ENCODE results near the gene PRDM2. TPM values are rescaled to one million over a fixed set of nuclear protein-coding genes. Genes with fewer than 3 reads are reported as not detected.

The PRDM2 gene
- total and polyA plus RNA-seq, 11 donors = 16.1 to 52.7 (median 36.3) TPM

- Histone ChIP-seq H3K9me3 (no peaks in the 10 kb centered on the region), H3K27me3 (no peaks in the 10 kb centered on the region), H3K27ac (peak overlapping the region in 10 of 12 donors; percentile 10 to 77 (median 50)), H3K36me3 (peaks cover 0 to 52% (median 21%) of the 10 kb centered on the region in 9 donors), H3K4me1 (peaks cover 0 to 29% (median 6%) of the 10 kb centered on the region in 12 donors), H3K4me3 (no peak overlapping the region)
- DNase-seq (no peak), ATAC-seq (peak in 3 of 4 donors; percentile 8 to 25 (median 9))
- TF ChIP-seq CTCF (IDR thresholded peaks at IDR 0.05) (no peak), POLR2A (IDR thresholded peaks at IDR 0.05) (no peak)
- intact Hi-C loops (cut with DNase I) = loop anchor here in 3 of 10 donors (2.0 to 5.0 kb wide), 3 partner anchors 41 to 46 kb away; no protein-coding TSS in a partner anchor
- WGBS, 4 donors = 88 to 98% (median 95%) methylated on average over 14 of the region's 14 CpGs
Observed at GRCh38 chr1:13793088-13793730, 93.2 kb downstream of the PRDM2 start.

GRCh38 chr1:13794231-13795187 lies 94.5 kb downstream of the PRDM2 start:
- H3K9me3 ChIP-seq = no peaks in the 10 kb centered on the region
- TF ChIP-seq CTCF (IDR thresholded peaks at IDR 0.05) (no peak), POLR2A (IDR thresholded peaks at IDR 0.05) (no peak)
- H3K4me1 ChIP-seq = peaks cover 0 to 29% (median 6%) of the 10 kb centered on the region in 12 donors
- H3K27me3 ChIP-seq = no peaks in the 10 kb centered on the region
- H3K36me3 ChIP-seq = peaks cover 0 to 42% (median 13%) of the 10 kb centered on the region in 9 donors
- DNase-seq (no peak), ATAC-seq (no peak)
- H3K4me3 ChIP-seq = no peak overlapping the region
- intact Hi-C loops (cut with DNase I) = loop anchor here in 2 of 10 donors (5.0 kb wide), 2 partner anchors 42 to 47 kb away; no protein-coding TSS in a partner anchor
- 84 to 88% (median 86%) methylated on average over 8 of the region's 8 CpGs for WGBS, 4 donors
- peak overlapping the region in 1 of 12 donors; percentile 10 for H3K27ac ChIP-seq

GRCh38 chr1:13797397-13797796 lies 97.4 kb downstream of the PRDM2 start:
- no peaks in the 10 kb centered on the region for H3K9me3 ChIP-seq
- 68 to 90% (median 70%) methylated on average over 6 of the region's 6 CpGs for WGBS, 4 donors
- ATAC-seq = no peak
- DNase-seq = no peak
- no peaks in the 10 kb centered on the region for H3K27me3 ChIP-seq
- H3K4me3 ChIP-seq = no peak overlapping the region
- no peak overlapping the region for H3K27ac ChIP-seq
- H3K36me3 ChIP-seq = peaks cover 0 to 26% (median 13%) of the 10 kb centered on the region in 9 donors
- intact Hi-C loops (cut with DNase I) = loop anchor here in 1 of 10 donors (2.0 kb wide), 1 partner anchor 21 kb away; no protein-coding TSS in a partner anchor
- no peak for TF ChIP-seq CTCF (IDR thresholded peaks at IDR 0.05)
- peaks cover 0 to 24% (median 6%) of the 10 kb centered on the region in 12 donors for H3K4me1 ChIP-seq

- 95 to 97% (median 96%) methylated on average over 5 of the region's 5 CpGs for whole genome bisulfite sequencing, 4 donors
- Histone ChIP-seq H3K4me3 (no peak overlapping the region), H3K9me3 (no peaks in the 10 kb centered on the region), H3K27ac (no peak overlapping the region), H3K36me3 (peaks cover 0 to 19% (median 10%) of the 10 kb centered on the region in 9 donors), H3K4me1 (peaks cover 0 to 18% (median under 1%) of the 10 kb centered on the region in 12 donors), H3K27me3 (no peaks in the 10 kb centered on the region)
- ATAC-seq = no peak
- TF ChIP-seq POLR2A (IDR thresholded peaks at IDR 0.05) = no peak
- no peak for TF ChIP-seq CTCF (IDR thresholded peaks at IDR 0.05)
- no peak for DNase-seq
- intact Hi-C loops (cut with DNase I) = no loop called here
Observed at GRCh38 chr1:13798120-13798519, 98.1 kb downstream of the PRDM2 start.

Data from heart left ventricle (tissue), 16 donors.